Mammary epithelial cell (primary cell): ENCODE results near the gene ACOT7.

Experiments used
- CTCF ChIP-seq, 2 donors: IDR thresholded peaks in 1 of 2; conservative IDR thresholded peaks in 1 of 2; 2 replicates each; pipeline ENCODE4 v1.5.1; 2011 to 2012; ENCODE audit warnings: inconsistent platforms in 2 of 2, low read length in 2 of 2, mild to moderate bottlenecking in 2 of 2, control low read depth in 1 of 2, low read depth in 1 of 2; ENCODE audit not compliant: insufficient read depth in 1 of 2; ENCODE audit errors: extremely low read depth in 1 of 2
- EZH2 ChIP-seq: IDR thresholded peaks from 2 replicates; pipeline ENCODE4 v1.6.1; 2012; ENCODE audit warnings: low read length, inconsistent platforms, borderline replicate concordance

DNA sequence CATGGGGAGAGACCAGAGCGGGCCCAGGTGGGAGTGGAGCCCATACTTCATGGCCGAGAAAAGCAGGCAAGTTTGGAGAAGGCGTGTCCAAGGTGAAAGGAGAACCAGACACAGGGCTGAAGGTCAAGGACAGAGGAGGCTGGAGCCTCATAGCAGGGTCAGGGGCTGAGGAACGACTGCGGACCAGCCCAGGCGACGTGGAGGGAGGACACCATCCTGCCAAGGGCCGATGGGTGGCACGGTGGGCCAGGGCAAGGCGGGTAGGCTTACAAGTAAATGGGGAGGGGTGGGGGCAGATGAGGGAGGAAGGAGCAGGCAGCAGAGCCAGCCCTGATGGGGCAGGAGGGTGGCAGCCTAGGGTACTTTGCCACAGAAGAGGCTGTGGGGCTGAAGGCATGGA, 114.5 kb downstream of the ACOT7 start:
- TF ChIP-seq CTCF (conservative IDR thresholded peaks at IDR 0.05 in 1 of 2, IDR thresholded peaks at IDR 0.05 in 1 of 2; ENCODE audit: extremely low read depth in 1 of 2, insufficient read depth in 1 of 2, low read depth in 1 of 2, low read length in 2 of 2) (no peak), EZH2 (no peak)
